ENCODE results near the gene FAM78A.
"Not testable (repeated sequence)": the region's sequence is repeated elsewhere in the genome, so short reads cannot be mapped to it uniquely, and the experiment has no call there.

FAM78A gene

DNA sequence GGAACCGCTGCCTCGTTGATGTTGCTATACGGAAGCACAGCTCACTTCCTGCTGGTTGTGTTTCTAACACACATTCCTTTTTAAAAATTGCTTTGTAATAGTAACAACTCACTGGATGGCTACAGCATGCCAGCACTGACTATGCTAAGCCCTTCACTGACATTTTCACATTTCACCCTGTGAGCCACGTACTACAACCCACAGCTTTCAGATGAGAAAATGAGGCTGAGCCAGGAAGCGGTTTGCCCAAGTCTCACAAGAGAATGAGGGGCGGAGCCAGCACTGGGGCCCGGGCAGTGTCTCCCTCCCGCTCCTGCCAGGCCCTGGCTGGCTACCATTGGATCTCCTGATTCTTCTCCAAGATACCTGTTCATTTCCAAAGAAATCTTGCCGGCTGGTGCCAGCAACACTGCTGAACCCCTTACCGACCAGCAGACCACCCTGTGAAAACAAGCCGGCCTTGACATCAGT, 38.3 kb downstream of the FAM78A start:
- DNase-seq (ENCODE audit: low read depth) = peak; percentile 17

DNA sequence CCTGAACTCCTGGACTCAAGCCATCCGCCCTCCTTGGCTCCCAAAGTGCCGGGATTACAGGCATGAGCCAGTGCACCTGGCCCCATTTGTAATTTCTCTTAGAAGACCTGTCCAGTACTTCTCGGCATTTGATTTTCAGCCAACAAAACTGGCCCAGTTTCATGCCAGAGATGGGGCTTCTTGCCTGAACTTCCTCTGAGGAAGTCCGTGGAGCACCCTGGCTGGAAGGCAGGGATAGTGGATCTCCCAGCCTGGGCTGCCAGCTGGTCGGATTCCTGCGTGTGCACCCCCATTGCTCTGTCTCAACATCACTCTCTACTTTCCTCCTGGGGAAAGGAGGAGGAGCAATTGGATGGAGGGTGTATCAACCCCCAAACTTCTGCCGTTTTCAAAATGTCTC, 39.0 kb downstream of the FAM78A start:
- DNase-seq (ENCODE audit: low read depth) = no peak

- no peak for DNase-seq (ENCODE audit: low read depth)
Measured at GRCh38 chr9:131236761-131237160, 39.5 kb downstream of the FAM78A start.

- DNase-seq (ENCODE audit: low read depth) = no peak
Measured at GRCh38 chr9:131236161-131236560, 40.1 kb downstream of the FAM78A start.

GRCh38 chr9:131235480-131235851, 40.8 kb downstream of the FAM78A start:
- no peak for DNase-seq (ENCODE audit: low read depth)

GRCh38 chr9:131234799-131235479, 41.4 kb downstream of the FAM78A start:
- no peak for DNase-seq (ENCODE audit: low read depth)

- DNase-seq (ENCODE audit: low read depth) = no peak
Measured at GRCh38 chr9:131233995-131234394, 42.3 kb downstream of the FAM78A start.

DNA sequence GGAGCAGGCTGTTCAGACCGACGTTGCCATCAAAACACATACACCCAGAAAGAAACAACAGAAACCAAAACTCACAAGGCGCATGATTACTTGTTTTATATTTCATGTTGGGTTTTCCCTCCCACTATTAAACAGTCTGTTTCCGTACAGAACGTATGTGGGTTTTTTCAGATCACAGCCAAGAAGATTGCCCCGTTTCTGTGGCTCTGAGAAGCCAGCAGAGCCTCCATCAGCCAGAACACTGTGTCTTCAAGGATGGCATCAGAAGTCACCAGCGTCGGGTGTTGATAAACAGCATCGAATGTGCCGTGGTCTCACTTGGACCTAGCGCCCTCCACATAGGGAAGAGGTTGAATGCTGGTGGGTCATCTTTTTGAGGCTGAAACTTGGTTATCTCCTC, 42.8 kb downstream of the FAM78A start:
- no peak for DNase-seq (ENCODE audit: low read depth)

GRCh38 chr9:131228988-131229387, 47.3 kb downstream of the FAM78A start:
- DNase-seq (ENCODE audit: low read depth) = no peak

- no peak for DNase-seq (ENCODE audit: low read depth)
Measured at GRCh38 chr9:131227959-131228460, 48.3 kb downstream of the FAM78A start.

GRCh38 chr9:131227112-131227958, 49.0 kb downstream of the FAM78A start:
- DNase-seq (ENCODE audit: low read depth) = no peak

DNA sequence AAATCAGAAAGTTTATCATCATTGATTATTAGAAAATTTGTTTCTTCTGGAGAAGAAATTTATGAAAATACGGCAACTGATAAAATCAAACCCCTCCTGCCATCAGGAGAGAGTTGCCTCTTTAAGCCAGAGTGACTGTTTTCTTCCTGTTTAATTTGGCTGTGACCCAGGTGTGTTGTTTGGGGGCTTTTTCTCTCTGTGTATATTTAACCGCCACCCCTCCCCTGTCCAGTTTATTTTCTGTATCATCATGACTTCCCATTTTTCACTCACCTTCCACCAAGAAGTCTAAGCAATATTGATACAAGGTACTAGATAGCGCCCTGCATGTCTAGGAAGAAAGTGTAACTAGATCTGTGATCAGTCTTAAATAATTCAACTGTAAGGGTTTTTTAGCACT, 50.1 kb downstream of the FAM78A start:
- DNase-seq (ENCODE audit: low read depth) = no peak

GRCh38 chr9:131222460-131222859, 53.9 kb downstream of the FAM78A start:
- DNase-seq (ENCODE audit: low read depth) = no peak

- no peak for DNase-seq (ENCODE audit: low read depth)
Measured at GRCh38 chr9:131220485-131220884, 55.8 kb downstream of the FAM78A start.

GRCh38 chr9:131218370-131218769, 57.9 kb downstream of the FAM78A start:
- no peak for DNase-seq (ENCODE audit: low read depth)

DNA sequence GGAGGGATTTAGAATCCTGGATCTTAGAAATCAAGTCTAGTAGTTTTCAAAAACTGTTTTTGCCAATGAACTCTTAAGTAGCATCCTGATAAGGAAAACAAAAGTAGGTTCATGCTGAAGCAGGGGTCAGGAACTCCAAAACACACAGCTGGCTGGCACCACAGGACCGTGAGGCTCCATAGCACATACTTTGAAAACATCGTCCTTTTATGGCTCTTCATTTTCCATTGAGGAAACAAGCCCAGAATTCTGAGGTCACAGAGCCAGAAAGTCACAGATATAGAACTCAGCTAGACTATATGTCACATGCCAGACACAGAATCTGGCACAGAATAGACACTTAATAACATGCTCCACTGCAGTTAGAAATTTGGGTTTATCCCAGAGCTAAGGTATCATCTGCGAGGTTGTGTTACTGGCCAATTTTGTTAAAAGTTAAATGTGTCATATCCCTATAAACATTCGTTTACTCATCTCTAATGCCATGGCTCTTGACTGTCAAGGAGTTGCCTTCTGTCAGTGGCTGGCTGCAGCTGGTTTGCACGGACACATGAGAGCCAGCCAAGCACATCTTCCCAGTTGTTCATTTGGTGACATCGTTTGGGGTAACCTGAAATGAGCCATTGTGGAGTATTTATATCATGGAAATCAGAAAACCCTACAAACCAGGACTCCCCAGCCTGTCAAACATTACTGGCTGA, 58.8 kb downstream of the FAM78A start:
- no peak for DNase-seq (ENCODE audit: low read depth)

- no peak for DNase-seq (ENCODE audit: low read depth)
Measured at GRCh38 chr9:131216806-131217205, 59.5 kb downstream of the FAM78A start.

- DNase-seq (ENCODE audit: low read depth) = no peak
Measured at GRCh38 chr9:131214876-131215275, 61.4 kb downstream of the FAM78A start.

DNA sequence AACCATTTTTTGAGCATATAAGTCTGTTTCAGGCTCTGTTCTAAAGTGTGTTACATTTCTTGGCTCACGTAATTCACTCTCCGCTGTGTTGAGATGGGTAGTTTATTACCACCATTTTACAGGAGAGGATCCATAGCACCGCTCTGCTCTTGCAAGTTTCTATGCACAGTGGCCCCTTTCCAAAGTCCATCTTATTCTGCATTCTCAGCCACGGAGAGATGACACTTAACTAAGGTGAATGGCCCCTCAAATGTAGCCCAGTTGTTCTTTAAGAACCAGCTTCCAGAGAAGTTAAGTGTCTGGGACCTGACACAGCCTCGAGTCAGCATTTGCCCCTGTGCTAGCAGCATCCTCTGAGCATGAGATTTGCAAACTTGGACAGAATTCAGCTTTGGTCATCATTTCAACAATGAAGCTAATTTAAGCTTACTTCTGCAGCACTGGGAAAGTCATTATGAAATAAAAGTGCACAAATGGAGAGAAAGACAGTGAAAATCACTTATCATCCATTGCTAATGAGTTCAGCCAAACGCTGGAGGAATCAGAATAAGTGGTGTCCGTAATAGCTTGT, 61.9 kb downstream of the FAM78A start:
- DNase-seq (ENCODE audit: low read depth) = no peak

- not testable (repeated sequence) for DNase-seq (ENCODE audit: low read depth)
Measured at GRCh38 chr9:131211920-131212319, 64.4 kb downstream of the FAM78A start.

All from fibroblast of the conjunctiva (primary cell).